ENCODE data around the gene LRSAM1. TPM values are rescaled to one million over a fixed set of nuclear protein-coding genes. Genes with fewer than 3 reads are reported as not detected.

Gene LRSAM1
- total and polyA plus RNA-seq, 2 of the 8 experiments (the other 6 are each of a cell fraction or from before 2014, with no cell fraction given) = 9.7 to 18.3 TPM

DNA sequence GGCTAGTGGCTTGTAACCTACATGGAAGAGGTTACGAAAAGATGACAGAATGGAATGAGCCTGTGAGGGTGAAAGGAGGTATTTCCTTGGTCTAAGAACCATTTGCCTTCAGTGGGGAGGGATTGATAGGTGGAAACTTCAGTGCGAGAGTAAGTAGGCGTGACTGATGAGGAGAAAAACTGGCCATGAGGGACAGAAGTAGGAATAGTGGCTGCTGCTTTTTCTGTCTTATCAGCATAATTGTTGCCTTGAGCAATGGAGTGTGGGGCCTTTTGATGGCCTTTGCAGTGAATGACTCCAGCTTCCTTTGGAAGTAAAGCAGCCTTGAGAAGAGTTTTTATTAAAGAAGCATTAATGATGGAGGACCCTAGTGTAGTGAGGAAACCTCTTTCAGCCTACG is 36.2 kb upstream of the LRSAM1 start (continued):
- TF ChIP-seq HDAC2 (IDR thresholded peaks at IDR 0.05; ENCODE audit: borderline replicate concordance in 1 of 2, low read depth in 2 of 2, low read length in 2 of 2) (no peak), EP300 (IDR thresholded peaks at IDR 0.05; ENCODE audit: borderline replicate concordance in 1 of 2, low read depth in 2 of 2, low read length in 2 of 2) (no peak)

Data from H1 (cell line).